B cell (primary cell): ENCODE data around the gene ARID3A. TPM values are rescaled to one million over a fixed set of nuclear protein-coding genes. Genes with fewer than 3 reads are reported as not detected.

ENCODE experiments used
- ATAC-seq: fragments of 200-7000 bp; cut with Tn5 transposase; one replicate; pipeline ENCODE4 v1.10.0; 2021; ENCODE audit warnings: low read depth, mild to moderate bottlenecking, moderate number of reproducible peaks, moderate library complexity
- CTCF ChIA-PET: fragments of 350-600 bp; sonication (Branson Sonifier 250); formaldehyde crosslinking; loops from one replicate; lab custom pipeline; 2021; ENCODE audit warnings: antibody characterized with exemption, inconsistent platforms; lab: Charles Lee
- POLR2A ChIA-PET: fragments of 350-600 bp; sonication (Branson Sonifier 250); formaldehyde crosslinking; loops from one replicate; lab custom pipeline; 2021; ENCODE audit warnings: antibody characterized with exemption; lab: Charles Lee
- DNase-seq: peaks from one replicate; pipeline ENCODE4 v3.0.0; 2013
- H2AFZ ChIP-seq: 2 replicates; pipeline ENCODE4 v1.6.1; 2012; ENCODE audit warnings: mild to moderate bottlenecking, low read depth, low read length; ENCODE audit not compliant: insufficient read depth, poor library complexity, severe bottlenecking
- H3K27ac ChIP-seq, 2 donors: 1 replicate in 1 of 2; 2 replicates in 1 of 2; pipeline ENCODE4 v1.5.1; 2012 to 2013; ENCODE audit warnings: low read length in 2 of 2, mild to moderate bottlenecking in 2 of 2, moderate library complexity in 1 of 2
- H3K27me3 ChIP-seq, 4 experiments: fragments of 200-600 bp in 1 of 4; sonication (generic) in 1 of 4; replicated peaks in 1 of 4; 1 replicate in 2 of 4; 2 replicates in 2 of 4; pipeline versions ENCODE4 v1.6.1 to v1.7.0; 2013 to 2016; ENCODE audit warnings: low read length in 3 of 4, mild to moderate bottlenecking in 2 of 4, mixed read lengths in 1 of 4, moderate library complexity in 1 of 4; ENCODE audit not compliant: insufficient read depth in 4 of 4, control insufficient read depth in 3 of 4; ENCODE audit errors: control extremely low read depth in 1 of 4
- H3K36me3 ChIP-seq, 2 experiments: replicated peaks in 1 of 2; 1 replicate in 1 of 2; 2 replicates in 1 of 2; pipeline versions ENCODE4 v1.6.1 to v1.7.1; 2013; ENCODE audit warnings: low read length in 1 of 2; ENCODE audit not compliant: insufficient read depth in 2 of 2, control insufficient read depth in 1 of 2; ENCODE audit errors: control extremely low read depth in 1 of 2, extremely low read depth in 1 of 2
- H3K4me1 ChIP-seq, 2 donors: fragments of 200-600 bp in 1 of 2; sonication (generic) in 1 of 2; 1 replicate in 1 of 2; 2 replicates in 1 of 2; pipeline versions ENCODE4 v1.5.1 to v1.6.1; 2013 to 2017; ENCODE audit warnings: low read length in 2 of 2; ENCODE audit not compliant: control insufficient read depth in 2 of 2, insufficient read depth in 2 of 2
- H3K4me2 ChIP-seq: replicated peaks from 2 replicates; pipeline ENCODE3; 2012; ENCODE audit warnings: mild to moderate bottlenecking, low read depth, low read length; ENCODE audit not compliant: poor library complexity, severe bottlenecking
- H3K4me3 ChIP-seq, 5 experiments: fragments of 200-600 bp in 1 of 5; sonication (generic) in 1 of 5; 1 replicate in 3 of 5; 2 replicates in 2 of 5; pipeline versions ENCODE4 v1.5.1 to v1.7.0; 2011 to 2016; ENCODE audit warnings: low read length in 4 of 5, mild to moderate bottlenecking in 4 of 5, low read depth in 2 of 5, control low read depth in 1 of 5, moderate library complexity in 1 of 5; ENCODE audit not compliant: insufficient read depth in 1 of 5; ENCODE audit errors: control extremely low read depth in 1 of 5, extremely low read depth in 1 of 5
- H3K79me2 ChIP-seq: fragments of 200-600 bp; sonication (generic); one replicate; pipeline ENCODE4 v1.6.0; 2016; ENCODE audit warnings: low read length; ENCODE audit not compliant: control insufficient read depth, insufficient read depth
- H3K9ac ChIP-seq: fragments of 200-600 bp; sonication (generic); 2 replicates; pipeline ENCODE4 v1.6.1; 2017; ENCODE audit warnings: mild to moderate bottlenecking, low read length, moderate library complexity
- H3K9me3 ChIP-seq, 3 donors: one replicate each; pipeline versions ENCODE4 v1.6.1 to v1.7.1; 2013; ENCODE audit warnings: low read length in 2 of 3; ENCODE audit not compliant: control insufficient read depth in 2 of 3, insufficient read depth in 1 of 3; ENCODE audit errors: control extremely low read depth in 1 of 3
- H4K20me1 ChIP-seq: 2 replicates; pipeline ENCODE4 v1.6.0; 2012; ENCODE audit warnings: mild to moderate bottlenecking, low read length; ENCODE audit not compliant: insufficient read depth, control insufficient read depth, poor library complexity, severe bottlenecking
- H3K27ac Mint-ChIP-seq: one replicate; pipeline ENCODE4 v1.8.0; 2021; ENCODE audit warnings: mixed read lengths
- H3K27me3 Mint-ChIP-seq: one replicate; pipeline ENCODE4 v1.8.0; 2021; ENCODE audit warnings: mixed read lengths
- H3K4me1 Mint-ChIP-seq: one replicate; pipeline ENCODE4 v1.8.0; 2021; ENCODE audit warnings: mixed read lengths
- H3K4me3 Mint-ChIP-seq: one replicate; pipeline ENCODE4 v1.8.0; 2021; ENCODE audit warnings: mixed read lengths
- H3K9me3 Mint-ChIP-seq: one replicate; pipeline ENCODE4 v1.8.0; 2022; ENCODE audit warnings: mixed read lengths; ENCODE audit not compliant: insufficient read depth
- EZH2 ChIP-seq: IDR thresholded peaks from 2 replicates; pipeline ENCODE4 v1.6.1; 2012; ENCODE audit warnings: borderline replicate concordance, low read depth, mild to moderate bottlenecking, moderate library complexity, low read length; ENCODE audit not compliant: insufficient read depth, poor library complexity, severe bottlenecking
- WGBS: methylation state at CpG from one replicate; pipeline ENCODE4 v1.1.5; 2013; ENCODE audit warnings: missing lambda C conversion rate; ENCODE audit not compliant: insufficient coverage; 5-methylcytosine and 5-hydroxymethylcytosine counted together
- intact Hi-C: fragments of 100-400 bp; cut with micrococcal nuclease; formaldehyde crosslinking; loops from one replicate; pipeline ENCODE4 v1.10.0; 2022
- polyA plus RNA-seq: library from polyadenylated mRNA; depleted of rRNA; stranded (reverse); fragments of >200 nt; gene quantifications from 2 replicates; pipeline ENCODE4 v1.2.3, GENCODE V29; 2012
- total RNA-seq, 2 donors: library from RNA; stranded (reverse); fragments of 120-200 nt in 1 of 2; gene quantifications; 1 replicate in 1 of 2; 2 replicates in 1 of 2; pipeline versions ENCODE4 v1.2.3 to v1.2.4, GENCODE V29; 2013 to 2022
- TF ChIP-seq, protein P1 (sequence below): fragments of 200-600 bp; IDR thresholded peaks from one replicate; pipeline ENCODE4 v1.8.0; 2022; ENCODE audit warnings: antibody characterized with exemption, mild to moderate bottlenecking

The ARID3A gene
- total and polyA plus RNA-seq, 2 donors (not counting 1 experiment from before 2014, with no cell fraction given) = 22.9 to 60.5 TPM

DNA sequence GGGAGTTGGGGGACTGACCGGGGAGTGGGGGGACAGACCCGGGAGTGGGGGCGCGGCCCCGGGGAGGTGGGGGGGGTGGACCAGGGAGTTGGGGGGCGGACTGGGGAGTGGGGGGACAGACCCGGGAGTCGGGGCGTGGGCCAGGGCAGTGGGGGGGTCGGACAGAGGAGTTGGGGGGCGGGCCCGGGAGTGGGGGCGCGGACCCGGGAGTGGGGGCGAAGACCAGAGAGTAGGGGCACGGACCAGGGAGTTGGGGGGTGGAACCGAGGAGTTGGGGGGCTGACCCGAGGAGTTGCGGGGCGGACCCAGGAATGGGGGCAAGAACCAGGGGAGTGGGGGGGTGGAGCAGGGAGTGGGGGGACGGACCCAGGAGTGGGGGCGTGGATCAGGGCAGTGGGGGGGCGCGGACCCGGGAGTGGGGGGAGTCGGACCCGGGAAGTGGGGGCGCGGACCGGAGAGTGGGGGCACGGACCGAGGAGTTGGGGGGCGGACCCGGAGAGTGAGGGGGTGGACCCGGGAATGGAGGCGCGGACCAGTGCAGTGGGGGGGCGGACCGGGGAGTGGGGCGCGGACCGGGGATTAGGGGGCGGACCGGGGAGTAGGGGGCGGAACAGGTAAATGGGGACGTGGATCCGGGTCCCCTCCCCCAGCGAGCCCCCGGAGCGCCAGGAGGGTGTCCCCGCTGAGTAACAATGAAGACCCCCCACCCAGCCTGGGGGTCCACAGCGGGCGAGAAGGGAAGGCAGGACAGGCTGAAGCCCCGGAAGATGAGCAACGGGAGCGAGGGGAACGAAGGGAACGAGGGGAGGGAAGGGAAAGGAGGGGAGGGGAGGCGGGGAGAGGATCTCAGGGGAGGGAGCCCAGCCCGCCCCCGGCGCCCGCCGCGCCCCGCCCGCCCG is 13.4 kb upstream of the ARID3A start:
- Mint-ChIP-seq H3K27ac (peak overlapping the region; percentile 87), H3K4me3 (peak overlapping the region; percentile 84), H3K27me3 (peaks cover 3% of the 10 kb centered on the region), H3K4me1 (peaks cover 36% of the 10 kb centered on the region), H3K9me3 (no peaks in the 10 kb centered on the region)
- peaks cover 53% of the 10 kb centered on the region for H3K79me2 ChIP-seq
- H3K27me3 ChIP-seq = peaks cover 0 to 19% (median 2%) of the 10 kb centered on the region in 4 experiments
- ATAC-seq = no peak
- peak overlapping the region in 4 of 5 experiments; percentile 79 to 91 (median 86) for H3K4me3 ChIP-seq
- POLR2A ChIA-PET = no interaction called here
- peaks cover 4% of the 10 kb centered on the region for H4K20me1 ChIP-seq
- DNase-seq = no peak
- intact Hi-C loops = no loop called here
- H3K9me3 ChIP-seq = peaks cover 0 to 8% (median 0%) of the 10 kb centered on the region in 3 donors
- no peak overlapping the region for H2AFZ ChIP-seq
- WGBS = under 1% methylated on average over 22 of the region's 69 CpGs
- H3K4me2 ChIP-seq = peak overlapping the region; percentile 76
- peak overlapping the region; percentile 93 for H3K9ac ChIP-seq
- TF ChIP-seq, protein P1, sequence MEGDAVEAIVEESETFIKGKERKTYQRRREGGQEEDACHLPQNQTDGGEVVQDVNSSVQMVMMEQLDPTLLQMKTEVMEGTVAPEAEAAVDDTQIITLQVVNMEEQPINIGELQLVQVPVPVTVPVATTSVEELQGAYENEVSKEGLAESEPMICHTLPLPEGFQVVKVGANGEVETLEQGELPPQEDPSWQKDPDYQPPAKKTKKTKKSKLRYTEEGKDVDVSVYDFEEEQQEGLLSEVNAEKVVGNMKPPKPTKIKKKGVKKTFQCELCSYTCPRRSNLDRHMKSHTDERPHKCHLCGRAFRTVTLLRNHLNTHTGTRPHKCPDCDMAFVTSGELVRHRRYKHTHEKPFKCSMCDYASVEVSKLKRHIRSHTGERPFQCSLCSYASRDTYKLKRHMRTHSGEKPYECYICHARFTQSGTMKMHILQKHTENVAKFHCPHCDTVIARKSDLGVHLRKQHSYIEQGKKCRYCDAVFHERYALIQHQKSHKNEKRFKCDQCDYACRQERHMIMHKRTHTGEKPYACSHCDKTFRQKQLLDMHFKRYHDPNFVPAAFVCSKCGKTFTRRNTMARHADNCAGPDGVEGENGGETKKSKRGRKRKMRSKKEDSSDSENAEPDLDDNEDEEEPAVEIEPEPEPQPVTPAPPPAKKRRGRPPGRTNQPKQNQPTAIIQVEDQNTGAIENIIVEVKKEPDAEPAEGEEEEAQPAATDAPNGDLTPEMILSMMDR = no peak
- no peak for TF ChIP-seq EZH2
- CTCF ChIA-PET = interaction anchor here (2.7 kb wide), 1 partner anchor 49 kb away, joined by 13 read pairs; no protein-coding TSS in a partner anchor
- H3K4me1 ChIP-seq = peaks cover 47 to 62% of the 10 kb centered on the region in 2 donors
- peaks cover 0 to 2% of the 10 kb centered on the region in 2 experiments for H3K36me3 ChIP-seq
- H3K27ac ChIP-seq = peak overlapping the region; percentile 94 to 96
